GM12878 (cell line): ENCODE results near the gene TIPRL.

ENCODE experiments used
- CBFB ChIP-seq: IDR thresholded peaks from 2 replicates; pipeline ENCODE4 v1.6.1; 2016; ENCODE audit warnings: antibody characterized with exemption, low read depth
- CTCF ChIP-seq, 3 experiments: IDR thresholded peaks in 2 of 3; conservative IDR thresholded peaks in 1 of 3; 2 replicates each; pipeline ENCODE4 v1.5.1; 2011; ENCODE audit warnings: low read depth in 3 of 3, low read length in 3 of 3, mild to moderate bottlenecking in 3 of 3, control low read depth in 2 of 3, moderate library complexity in 2 of 3, inconsistent platforms in 1 of 3, mixed read lengths in 1 of 3; ENCODE audit not compliant: control insufficient read depth in 2 of 3, insufficient read depth in 1 of 3; ENCODE audit errors: extremely low read depth in 1 of 3
- ESRRA ChIP-seq: IDR thresholded peaks from 2 replicates; pipeline ENCODE4 v1.6.1; 2012; ENCODE audit warnings: mild to moderate bottlenecking, low read length, improper control_type of control experiment
- EZH2 ChIP-seq: IDR thresholded peaks from 2 replicates; pipeline ENCODE4 v1.6.1; 2012; ENCODE audit warnings: low read depth, mild to moderate bottlenecking, control low read depth, inconsistent platforms, low read length, borderline replicate concordance; ENCODE audit not compliant: control insufficient read depth
- POLR2A ChIP-seq: IDR thresholded peaks from 2 replicates; pipeline ENCODE4 v1.6.1; 2011; ENCODE audit warnings: low read depth, mild to moderate bottlenecking, low read length
- POLR2AphosphoS5 ChIP-seq: IDR thresholded peaks from 2 replicates; pipeline ENCODE4 v1.6.1; 2011; ENCODE audit warnings: mild to moderate bottlenecking, low read length, inconsistent platforms
- RAD21 ChIP-seq: IDR thresholded peaks from 2 replicates; pipeline ENCODE4 v1.6.1; 2011; ENCODE audit warnings: mild to moderate bottlenecking, low read depth, low read length, moderate library complexity; ENCODE audit not compliant: insufficient read depth
- RFX5 ChIP-seq: IDR thresholded peaks from 2 replicates; pipeline ENCODE4 v1.6.1; 2011; ENCODE audit warnings: low read depth, low read length, improper control_type of control experiment
- SUPT20H ChIP-seq: IDR thresholded peaks from 2 replicates; pipeline ENCODE4 v1.6.1; 2011; ENCODE audit warnings: low read depth, mild to moderate bottlenecking, low read length, moderate library complexity, borderline replicate concordance; ENCODE audit not compliant: control insufficient read depth
- TCF3 ChIP-seq: IDR thresholded peaks from 2 replicates; pipeline ENCODE4 v1.6.1; 2012; ENCODE audit warnings: low read depth, mild to moderate bottlenecking, low read length, borderline replicate concordance; ENCODE audit not compliant: insufficient read depth

DNA sequence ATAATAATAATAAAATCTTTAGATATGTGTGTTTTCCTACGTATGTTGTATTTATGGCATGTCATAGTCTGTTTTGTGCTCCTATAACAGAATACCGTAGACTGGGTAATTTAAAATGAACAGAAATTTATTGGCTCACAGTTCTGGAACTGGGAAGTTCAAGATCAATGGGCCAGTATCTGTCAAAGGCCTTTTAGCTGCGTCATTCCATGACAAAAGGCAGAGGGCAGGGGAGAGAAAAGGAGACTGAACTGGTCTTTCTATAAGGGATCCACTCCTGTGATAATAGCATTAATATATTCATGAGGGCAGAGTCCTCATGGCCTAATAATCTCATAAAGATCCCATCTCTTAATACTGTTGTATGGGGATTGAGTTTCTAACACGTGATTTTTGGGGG, 39.9 kb downstream of the TIPRL start:
- TF ChIP-seq CTCF (IDR thresholded peaks at IDR 0.05 in 2 of 3, conservative IDR thresholded peaks at IDR 0.05 in 1 of 3; ENCODE audit: control insufficient read depth in 2 of 3, extremely low read depth in 1 of 3, insufficient read depth in 1 of 3, low read depth in 3 of 3, low read length in 3 of 3) (no peak), SUPT20H (no peak), POLR2AphosphoS5 (no peak), TCF3 (no peak), POLR2A (no peak), RAD21 (no peak), ESRRA (no peak), EZH2 (no peak), CBFB (no peak), RFX5 (no peak)
